GM18520 (cell line): Measurements from ENCODE around the gene PTH1R.

Source experiments
- ATAC-seq: cut with Tn5 transposase; IDR thresholded peaks from one replicate; pipeline ENCODE4 v1.9.1; 2021; ENCODE audit not compliant: unreplicated experiment

PTH1R gene

DNA sequence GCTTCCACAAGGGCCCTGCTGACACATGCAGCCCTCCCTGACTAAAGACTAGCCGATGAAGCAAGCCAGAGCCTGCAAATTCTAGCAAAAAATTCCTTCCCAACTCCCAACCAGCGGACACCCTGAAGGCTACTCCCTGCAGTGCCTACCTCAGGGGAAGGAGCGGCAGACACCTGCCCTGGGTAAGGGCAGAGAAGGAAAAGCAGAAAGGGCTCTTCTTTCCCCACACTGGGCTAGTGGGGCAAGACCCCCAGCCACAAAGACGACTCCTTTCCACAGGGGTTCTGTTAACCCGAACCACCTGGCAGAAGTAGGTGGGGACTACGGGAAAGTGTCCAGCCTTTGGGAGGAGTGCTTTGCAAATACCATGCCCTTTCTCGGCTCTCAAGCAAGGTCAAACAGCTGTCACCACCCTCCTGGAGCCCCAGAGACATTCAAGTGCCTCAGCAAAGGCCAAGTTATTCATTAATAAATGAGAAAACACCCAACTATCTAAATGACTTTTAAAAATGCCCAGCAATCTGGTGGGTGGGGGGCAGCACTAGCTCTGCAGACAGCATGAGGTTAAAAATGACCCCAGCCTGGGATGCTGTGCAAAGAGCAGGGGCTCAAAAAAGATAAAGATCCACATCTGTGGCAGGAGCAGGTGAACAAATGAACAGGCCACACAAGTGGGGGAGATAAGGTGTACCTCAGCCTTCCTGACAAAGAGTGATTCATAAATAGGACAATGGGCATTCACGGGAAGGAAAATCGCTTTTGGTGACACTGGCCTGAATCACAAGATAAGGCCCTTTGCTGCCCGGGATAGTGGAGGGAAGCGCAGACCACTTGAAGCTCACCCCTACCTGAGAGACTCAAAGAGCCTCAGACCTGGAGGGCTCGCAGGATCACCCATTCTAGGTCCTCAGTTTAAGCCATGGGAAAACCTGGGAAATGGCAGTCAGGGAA lies 66.0 kb downstream of the PTH1R start:
- no peak for ATAC-seq

- no peak for ATAC-seq
These were observed 66.7 kb downstream of the PTH1R start for GRCh38 chr3:46944191-46944590.

DNA sequence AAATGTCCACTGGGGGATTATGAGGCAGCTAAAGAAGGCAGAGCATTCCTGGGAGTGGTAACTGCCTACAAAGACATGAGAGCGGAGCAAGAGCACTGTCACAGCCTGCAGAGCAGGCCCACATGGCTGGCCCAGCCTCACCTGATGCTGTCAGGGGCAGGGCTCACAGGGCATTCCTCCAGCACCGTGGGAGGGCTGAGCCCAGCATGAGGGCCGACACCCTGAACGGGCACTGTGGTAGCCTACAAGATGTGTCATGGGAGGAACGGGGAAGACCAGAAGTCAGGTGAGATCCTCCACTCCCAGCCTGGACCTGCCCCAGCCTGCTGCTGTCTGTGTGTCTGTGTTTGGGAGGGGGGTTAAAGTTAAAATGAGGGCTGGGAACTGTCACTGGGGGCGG lies 68.9 kb downstream of the PTH1R start:
- ATAC-seq, result no peak

DNA sequence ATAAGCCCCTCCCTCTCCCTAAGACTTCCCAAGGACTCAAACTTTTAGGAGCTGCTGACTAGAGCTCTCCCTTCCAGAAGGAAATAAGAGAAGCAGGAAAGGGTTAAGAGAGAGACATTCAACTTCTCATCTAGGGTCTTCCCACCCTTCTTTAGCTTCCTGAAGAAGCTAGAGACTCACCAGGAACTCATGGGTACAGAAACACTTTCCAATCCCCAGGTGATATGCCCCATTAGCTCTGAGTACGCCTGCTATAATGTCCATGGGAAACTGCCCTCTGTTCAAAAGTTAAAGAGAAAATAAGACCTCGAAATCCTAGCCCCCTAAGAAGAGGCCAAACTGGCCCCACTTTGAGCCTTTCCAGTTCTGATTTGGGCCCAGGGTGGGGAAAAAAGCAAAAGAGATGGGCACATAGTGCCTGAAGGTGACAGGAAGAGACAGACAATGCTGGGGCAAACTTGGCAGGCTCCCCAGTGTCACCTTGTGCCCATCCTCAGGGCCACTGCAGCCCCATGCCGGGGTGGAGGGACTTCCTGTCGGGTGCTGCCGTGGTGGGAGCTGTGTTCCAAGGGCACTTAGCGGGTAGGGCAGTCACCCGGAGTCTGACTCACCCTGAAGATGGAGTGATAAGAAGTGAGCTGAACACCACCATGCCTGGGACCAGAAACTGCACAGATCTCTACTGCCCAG lies 69.5 kb downstream of the PTH1R start:
- no peak for ATAC-seq

GRCh38 chr3:46947546-46947901 lies 70.0 kb downstream of the PTH1R start:
- no peak for ATAC-seq

- no peak for ATAC-seq
These were observed 70.7 kb downstream of the PTH1R start for GRCh38 chr3:46947981-46948791.

GRCh38 chr3:46948830-46949671 lies 71.5 kb downstream of the PTH1R start:
- ATAC-seq, result peak; percentile 36

DNA sequence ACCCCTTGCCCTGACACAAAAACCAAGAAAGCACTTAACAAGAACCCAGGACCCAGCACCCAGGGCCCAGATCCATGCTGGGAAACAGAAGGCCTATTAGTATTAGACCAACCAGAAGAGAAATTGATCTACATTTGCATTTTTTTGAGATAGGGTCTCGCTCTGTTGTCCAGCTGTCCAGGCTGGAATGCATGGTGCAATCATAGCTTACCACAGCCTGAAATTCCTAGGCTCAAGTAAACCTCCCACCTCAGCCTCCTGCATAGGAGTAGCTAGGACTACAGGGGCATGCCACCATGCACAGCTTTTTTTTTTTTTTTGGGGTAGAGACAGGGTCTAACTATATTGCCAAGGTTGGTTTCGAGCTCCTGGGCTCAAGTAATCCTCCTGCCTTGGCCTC lies 72.7 kb downstream of the PTH1R start:
- ATAC-seq, result no peak

- no peak for ATAC-seq
These were observed 73.2 kb downstream of the PTH1R start for GRCh38 chr3:46950650-46951241.

GRCh38 chr3:46952813-46953212 lies 75.3 kb downstream of the PTH1R start:
- no peak for ATAC-seq
